Endothelial cell (in vitro differentiated cells): ENCODE measurements around the gene CHST8. TPM values are rescaled to one million over a fixed set of nuclear protein-coding genes. Genes with fewer than 3 reads are reported as not detected.

ENCODE experiments used
- DNase-seq: peaks from one replicate; pipeline ENCODE4 v3.0.0; 2021; ENCODE audit warnings: low spot score
- H3K27ac Mint-ChIP-seq: one replicate; pipeline ENCODE4 v1.8.0; 2021; ENCODE audit warnings: mixed read lengths, inconsistent platforms; ENCODE audit not compliant: unreplicated experiment
- H3K27me3 Mint-ChIP-seq: one replicate; pipeline ENCODE4 v1.8.0; 2021; ENCODE audit warnings: mild to moderate bottlenecking, moderate library complexity, mixed read lengths, inconsistent platforms; ENCODE audit not compliant: unreplicated experiment
- H3K36me3 Mint-ChIP-seq: one replicate; pipeline ENCODE4 v1.8.0; 2021; ENCODE audit warnings: mild to moderate bottlenecking, low read depth, mixed read lengths, inconsistent platforms; ENCODE audit not compliant: unreplicated experiment
- H3K4me1 Mint-ChIP-seq: one replicate; pipeline ENCODE4 v1.8.0; 2021; ENCODE audit warnings: mild to moderate bottlenecking, mixed read lengths, inconsistent platforms; ENCODE audit not compliant: unreplicated experiment
- H3K4me3 Mint-ChIP-seq: one replicate; pipeline ENCODE4 v1.8.0; 2021; ENCODE audit warnings: mild to moderate bottlenecking, mixed read lengths, inconsistent platforms; ENCODE audit not compliant: unreplicated experiment
- H3K9me3 Mint-ChIP-seq: one replicate; pipeline ENCODE4 v1.8.0; 2021; ENCODE audit warnings: mixed read lengths, inconsistent platforms; ENCODE audit not compliant: unreplicated experiment
- total RNA-seq: library from RNA; stranded (reverse); fragmentation: NEBNext Ultra II Directional; extraction: Animal tissue kit (Norgen Biotek cat#: 25700); gene quantifications from one replicate; pipeline ENCODE4 v1.2.1, GENCODE V29; 2021; ENCODE audit not compliant: unreplicated experiment
- TF ChIP-seq, protein P1 (sequence below): fragments of 200-600 bp; sonication (generic); IDR thresholded peaks from one replicate; pipeline ENCODE4 v1.5.0; 2021; ENCODE audit warnings: antibody characterized with exemption; ENCODE audit not compliant: unreplicated experiment

Gene CHST8
- total RNA-seq, 1 donor from 2014 or later = 0.54 TPM

DNA sequence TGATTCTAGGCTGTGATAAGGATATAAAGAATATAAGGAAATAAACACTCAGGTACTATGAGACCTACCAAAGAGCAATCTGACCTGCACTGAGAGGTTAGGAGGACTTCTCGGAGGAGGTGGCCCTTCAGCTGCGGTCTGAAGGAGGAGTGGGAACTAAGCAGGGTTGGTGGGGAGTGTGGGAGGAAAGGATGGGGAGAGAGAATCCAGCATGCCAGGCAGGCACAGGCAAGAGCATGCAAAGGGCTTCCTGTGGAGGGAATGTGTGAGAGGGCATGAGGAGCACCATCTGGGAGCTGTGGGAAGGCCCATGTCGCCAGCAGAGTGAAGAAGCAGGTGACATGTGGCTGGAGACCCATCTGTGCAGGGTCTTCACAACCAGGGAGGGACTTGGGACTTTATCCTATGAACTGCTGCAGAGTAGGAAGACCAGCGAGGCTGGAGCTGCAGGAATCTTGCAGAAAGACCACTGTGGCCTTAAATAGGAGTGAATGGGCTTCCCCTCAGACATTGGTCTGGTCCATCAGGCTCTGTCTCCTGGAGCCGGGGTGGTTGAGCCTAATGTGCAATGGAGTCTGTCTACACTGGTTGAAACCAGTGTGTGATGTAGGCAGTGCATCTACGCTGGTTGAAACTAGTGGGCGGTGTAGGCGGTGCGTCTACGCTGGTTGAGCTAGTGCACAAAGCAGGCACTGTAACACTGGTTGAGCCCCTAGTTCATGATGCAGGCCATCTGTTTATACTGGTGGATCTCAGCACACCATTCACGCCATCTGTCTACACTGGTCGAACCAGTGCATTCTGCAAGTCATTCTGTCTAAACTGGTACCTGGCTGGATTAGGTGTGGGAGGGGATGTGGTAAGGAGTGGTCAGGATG is 6.4 kb downstream of the CHST8 start:
- no peaks in the 10 kb centered on the region for H3K4me1 Mint-ChIP-seq
- peak overlapping the region; percentile 64 for H3K27ac Mint-ChIP-seq
- no peaks in the 10 kb centered on the region for H3K36me3 Mint-ChIP-seq
- peaks cover 13% of the 10 kb centered on the region for H3K27me3 Mint-ChIP-seq
- TF ChIP-seq, protein P1, sequence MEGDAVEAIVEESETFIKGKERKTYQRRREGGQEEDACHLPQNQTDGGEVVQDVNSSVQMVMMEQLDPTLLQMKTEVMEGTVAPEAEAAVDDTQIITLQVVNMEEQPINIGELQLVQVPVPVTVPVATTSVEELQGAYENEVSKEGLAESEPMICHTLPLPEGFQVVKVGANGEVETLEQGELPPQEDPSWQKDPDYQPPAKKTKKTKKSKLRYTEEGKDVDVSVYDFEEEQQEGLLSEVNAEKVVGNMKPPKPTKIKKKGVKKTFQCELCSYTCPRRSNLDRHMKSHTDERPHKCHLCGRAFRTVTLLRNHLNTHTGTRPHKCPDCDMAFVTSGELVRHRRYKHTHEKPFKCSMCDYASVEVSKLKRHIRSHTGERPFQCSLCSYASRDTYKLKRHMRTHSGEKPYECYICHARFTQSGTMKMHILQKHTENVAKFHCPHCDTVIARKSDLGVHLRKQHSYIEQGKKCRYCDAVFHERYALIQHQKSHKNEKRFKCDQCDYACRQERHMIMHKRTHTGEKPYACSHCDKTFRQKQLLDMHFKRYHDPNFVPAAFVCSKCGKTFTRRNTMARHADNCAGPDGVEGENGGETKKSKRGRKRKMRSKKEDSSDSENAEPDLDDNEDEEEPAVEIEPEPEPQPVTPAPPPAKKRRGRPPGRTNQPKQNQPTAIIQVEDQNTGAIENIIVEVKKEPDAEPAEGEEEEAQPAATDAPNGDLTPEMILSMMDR = no peak
- H3K4me3 Mint-ChIP-seq = no peak overlapping the region
- H3K9me3 Mint-ChIP-seq = no peaks in the 10 kb centered on the region
- no peak for DNase-seq

DNA sequence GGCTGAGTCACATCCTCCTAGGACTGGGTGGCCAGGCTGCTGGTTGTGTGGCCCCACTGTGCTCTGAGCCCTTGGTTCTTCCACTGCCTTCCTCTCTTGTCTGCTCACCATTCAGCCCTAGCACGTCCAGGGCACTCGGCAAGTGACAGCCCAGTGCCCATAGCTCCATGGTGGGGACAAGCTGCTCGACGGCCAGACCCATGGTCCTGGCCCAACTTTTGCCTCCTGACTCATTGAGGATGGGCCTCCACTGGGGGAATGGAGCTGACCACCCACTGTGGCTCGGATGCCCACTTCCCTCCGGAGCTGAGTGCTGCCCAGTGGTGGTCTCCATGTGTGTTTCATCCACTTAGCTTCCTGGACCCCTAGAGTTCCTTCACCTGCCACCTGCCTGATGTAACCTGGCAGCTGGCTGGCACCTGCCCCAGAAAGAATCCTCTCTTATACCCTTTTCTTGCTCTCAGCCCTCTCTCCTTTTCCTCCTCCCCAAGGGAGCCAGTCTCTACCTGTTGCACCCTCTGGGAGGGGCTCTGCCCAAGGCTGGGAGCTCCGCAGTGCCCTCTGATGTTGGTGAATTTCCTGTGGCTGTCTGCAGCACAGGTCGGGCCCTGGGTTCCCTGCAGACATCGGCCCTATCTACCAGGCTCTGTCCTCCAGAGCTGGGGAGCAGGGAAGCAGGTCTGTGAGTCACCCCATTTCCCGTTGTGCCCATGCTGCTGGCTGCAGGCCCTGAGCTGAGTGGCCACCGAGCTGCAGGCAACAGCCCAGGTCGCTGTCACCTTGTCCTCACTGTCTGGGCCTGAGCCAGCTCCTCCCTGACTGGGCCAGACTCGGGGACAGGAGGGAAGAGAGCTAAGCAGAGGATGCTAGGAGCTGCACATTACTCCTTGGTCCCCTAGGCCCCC is 7.4 kb downstream of the CHST8 start:
- Mint-ChIP-seq H3K27ac (no peak overlapping the region), H3K27me3 (peaks cover 8% of the 10 kb centered on the region), H3K4me1 (no peaks in the 10 kb centered on the region), H3K9me3 (no peaks in the 10 kb centered on the region), H3K4me3 (no peak overlapping the region), H3K36me3 (no peaks in the 10 kb centered on the region)
- no peak for DNase-seq
- TF ChIP-seq, protein P1 = no peak

DNA sequence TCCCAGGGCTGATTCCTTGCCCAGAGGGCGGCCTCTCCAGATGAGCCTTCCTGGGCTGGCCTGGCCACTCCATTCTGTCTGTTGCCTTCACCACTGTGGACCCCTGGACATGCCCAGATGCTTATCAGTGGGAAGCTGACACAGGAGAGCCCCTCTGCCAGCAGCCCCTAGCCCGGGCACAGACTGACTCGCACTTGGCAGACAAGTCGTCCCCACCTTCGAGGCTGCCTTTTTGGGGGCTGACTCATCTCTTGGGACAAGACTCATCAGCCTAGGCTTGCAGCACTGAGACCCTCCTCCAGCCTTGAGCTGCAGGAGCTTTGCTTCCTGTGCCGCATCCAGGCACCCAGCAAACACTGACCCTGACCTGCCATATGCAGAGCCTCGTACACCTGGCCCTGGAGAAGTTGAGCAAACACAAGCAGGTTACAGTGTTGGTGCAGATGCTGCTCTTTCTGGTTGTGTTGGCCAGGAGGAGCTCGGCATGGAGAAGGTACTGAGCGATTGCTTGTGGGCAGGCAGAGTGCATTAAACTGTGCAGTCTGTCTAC is 8.1 kb downstream of the CHST8 start:
- TF ChIP-seq, protein P1 = no peak

DNA sequence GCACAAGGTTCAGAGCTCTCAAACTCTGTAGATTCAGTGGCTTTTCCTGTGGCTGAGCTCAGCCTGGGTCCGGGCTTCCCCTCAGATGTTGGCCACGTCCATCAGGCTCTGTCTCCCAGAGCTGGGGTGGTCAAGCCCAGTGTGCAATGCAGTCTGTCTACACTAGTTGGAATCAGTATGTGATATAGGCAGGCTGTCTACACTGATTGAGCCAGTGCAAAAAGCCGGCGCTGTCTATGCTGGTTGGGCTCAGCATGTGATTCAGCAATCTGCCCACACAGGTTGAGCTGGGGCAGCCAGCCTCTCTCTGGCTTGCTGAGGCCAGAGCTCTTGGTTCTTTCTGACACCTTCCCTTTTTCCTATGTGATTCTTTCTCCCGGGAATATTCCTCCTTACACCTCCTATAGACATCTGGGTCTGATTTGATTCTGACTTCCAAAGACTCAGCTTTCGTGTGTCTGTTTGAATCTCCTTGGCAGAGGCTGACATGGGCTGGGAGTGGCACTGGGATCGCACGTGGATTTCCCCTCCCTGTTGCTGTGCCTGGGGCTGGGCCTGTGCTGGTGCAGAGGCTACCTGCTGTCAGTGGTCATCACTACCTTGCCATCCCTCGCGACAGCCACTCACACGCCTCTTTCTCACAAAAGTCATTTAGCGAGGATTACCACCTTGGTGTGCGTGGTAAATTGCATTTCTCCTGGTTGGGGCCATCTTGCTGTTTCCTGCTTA is 9.3 kb downstream of the CHST8 start:
- no peaks in the 10 kb centered on the region for H3K4me1 Mint-ChIP-seq
- no peak overlapping the region for H3K4me3 Mint-ChIP-seq
- H3K27ac Mint-ChIP-seq = no peak overlapping the region
- peaks cover 6% of the 10 kb centered on the region for H3K27me3 Mint-ChIP-seq
- no peaks in the 10 kb centered on the region for H3K36me3 Mint-ChIP-seq
- TF ChIP-seq, protein P1 = no peak
- no peak for DNase-seq
- no peaks in the 10 kb centered on the region for H3K9me3 Mint-ChIP-seq

More for the DNA sequence above, 8.1 kb downstream of the CHST8 start:
- peaks cover 6% of the 10 kb centered on the region for H3K27me3 Mint-ChIP-seq
- no peak overlapping the region for H3K4me3 Mint-ChIP-seq
- no peaks in the 10 kb centered on the region for H3K36me3 Mint-ChIP-seq
- H3K9me3 Mint-ChIP-seq = no peaks in the 10 kb centered on the region
- H3K27ac Mint-ChIP-seq = no peak overlapping the region
- no peaks in the 10 kb centered on the region for H3K4me1 Mint-ChIP-seq
- no peak for DNase-seq
